Activated CD4-positive, alpha-beta T cell treated with anti-CD3 and anti-CD28 coated beads, Interleukin-2, amount 10 ng/mL, durations not matched to agents 7 days and 5 days (primary cell): ENCODE measurements around the gene GABBR2. TPM values are rescaled to one million over a fixed set of nuclear protein-coding genes. Genes with fewer than 3 reads are reported as not detected.
A peak's percentile ranks its signal among the peaks of the same experiment; 100 is the strongest.
"Not testable (repeated sequence)": the region's sequence is repeated elsewhere in the genome, so short reads cannot be mapped to it uniquely, and the experiment has no call there.

Experiments
- CTCF ChIA-PET: fragments of 350-600 bp; sonication (Branson Sonifier 250); formaldehyde crosslinking; loops from one replicate; lab custom pipeline; 2021; ENCODE audit warnings: antibody characterized with exemption; lab: Charles Lee
- POLR2A ChIA-PET: fragments of 350-600 bp; sonication (Branson Sonifier 250); formaldehyde crosslinking; loops from one replicate; lab custom pipeline; 2021; ENCODE audit warnings: antibody characterized with exemption; lab: Charles Lee
- DNase-seq: peaks from one replicate; pipeline ENCODE4 v3.0.0-alpha.2; 2020
- H3K27ac Mint-ChIP-seq: one replicate; pipeline ENCODE4 v1.8.0; 2021; ENCODE audit warnings: mild to moderate bottlenecking, moderate library complexity, mixed read lengths
- H3K27me3 Mint-ChIP-seq: one replicate; pipeline ENCODE4 v1.8.0; 2021; ENCODE audit warnings: mixed read lengths
- H3K36me3 Mint-ChIP-seq: one replicate; pipeline ENCODE4 v1.8.0; 2021; ENCODE audit warnings: low read depth, mixed read lengths
- H3K4me1 Mint-ChIP-seq: one replicate; pipeline ENCODE4 v1.8.0; 2021; ENCODE audit warnings: mixed read lengths
- H3K4me3 Mint-ChIP-seq: one replicate; pipeline ENCODE4 v1.8.0; 2021; ENCODE audit warnings: mild to moderate bottlenecking, moderate library complexity, mixed read lengths
- H3K9me3 Mint-ChIP-seq: one replicate; pipeline ENCODE4 v1.8.0; 2021; ENCODE audit warnings: mixed read lengths
- total RNA-seq, 2 experiments: library from RNA; stranded (reverse); gene quantifications; one replicate each; pipeline ENCODE4 v1.2.3, GENCODE V29; 2021

Gene GABBR2
- total RNA-seq, 2 experiments from 2014 or later, result not detected

DNA sequence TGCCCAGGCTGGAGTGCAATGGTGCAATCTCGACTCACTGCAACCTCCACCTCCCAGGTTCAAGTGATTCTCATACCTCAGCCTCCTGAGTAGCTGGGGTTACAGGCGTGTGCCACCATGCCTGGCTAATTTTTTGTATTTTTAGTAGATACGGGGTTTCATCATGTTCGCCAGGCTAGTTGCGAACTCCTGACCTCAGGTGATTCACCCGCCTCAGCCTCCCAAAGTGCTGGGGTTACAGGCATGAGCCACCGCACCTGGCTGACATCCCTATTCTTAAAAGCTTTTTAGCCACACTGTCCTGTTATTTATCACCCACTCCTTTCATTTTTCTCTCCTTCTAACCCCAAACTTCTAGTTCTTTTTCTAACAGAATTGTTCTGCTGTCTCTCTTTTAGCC lies 425.6 kb downstream of the GABBR2 start:
- H3K27me3 Mint-ChIP-seq, result peaks cover 19% of the 10 kb centered on the region
- POLR2A ChIA-PET, DNase-seq, H3K9me3 Mint-ChIP-seq, H3K36me3 Mint-ChIP-seq, H3K4me1 Mint-ChIP-seq, H3K4me3 Mint-ChIP-seq, H3K27ac Mint-ChIP-seq: not testable (repeated sequence)
- CTCF ChIA-PET, result interaction anchor here (0.7 to 1.0 kb wide), 3 partner anchors 15 to 357 kb away, joined by 3 to 5 read pairs (median 5); no protein-coding TSS in a partner anchor

DNA sequence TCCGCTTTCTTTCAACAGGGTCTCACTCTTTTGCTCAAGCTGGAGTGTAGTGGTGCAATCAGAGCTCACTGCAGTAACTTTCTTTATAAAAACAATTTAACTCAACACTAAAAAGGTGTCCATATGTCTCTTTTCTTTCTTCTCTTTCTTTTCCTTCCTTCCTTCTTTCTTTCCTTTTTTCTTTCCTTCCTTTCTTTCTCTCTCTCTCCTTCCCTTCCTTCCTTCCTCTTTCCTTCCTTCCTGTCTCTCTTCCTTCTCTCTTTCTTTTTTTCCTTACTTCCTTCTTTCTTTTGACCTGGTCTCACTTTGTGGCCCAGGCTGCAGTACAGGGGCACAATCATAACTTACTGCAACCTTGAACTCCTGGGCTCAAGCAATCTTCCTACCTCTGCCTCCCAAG lies 427.5 kb downstream of the GABBR2 start:
- ChIA-PET CTCF (no interaction called here), POLR2A (no interaction called here)
- Mint-ChIP-seq H3K9me3 (no peaks in the 10 kb centered on the region), H3K27ac (no peak overlapping the region), H3K27me3 (peaks cover 27% of the 10 kb centered on the region), H3K4me3 (no peak overlapping the region), H3K36me3 (no peaks in the 10 kb centered on the region), H3K4me1 (no peaks in the 10 kb centered on the region)
- DNase-seq, result no peak

DNA sequence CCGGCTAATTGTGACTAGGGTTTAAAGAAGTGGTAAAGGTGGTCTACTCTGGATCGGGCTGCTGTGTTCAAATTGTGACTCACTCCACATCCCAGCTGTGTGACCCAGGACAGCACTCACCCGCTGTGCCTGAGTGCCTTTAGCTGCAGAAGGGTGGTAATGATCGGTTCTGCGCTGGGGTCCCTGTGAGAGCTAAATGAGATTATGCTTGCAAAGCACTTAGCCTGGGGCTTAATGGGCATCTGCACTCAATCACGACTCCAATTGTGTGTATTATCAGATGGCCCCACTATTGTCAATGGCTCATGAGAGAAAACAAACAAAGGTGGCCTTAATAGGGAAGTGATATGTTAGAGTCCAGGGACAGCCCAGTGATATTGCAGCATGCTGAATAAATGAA lies 428.2 kb downstream of the GABBR2 start:
- H3K4me3 Mint-ChIP-seq, result no peak overlapping the region
- peaks cover 28% of the 10 kb centered on the region for H3K27me3 Mint-ChIP-seq
- no peaks in the 10 kb centered on the region for H3K36me3 Mint-ChIP-seq
- no peaks in the 10 kb centered on the region for H3K9me3 Mint-ChIP-seq
- no peaks in the 10 kb centered on the region for H3K4me1 Mint-ChIP-seq
- POLR2A ChIA-PET, result no interaction called here
- CTCF ChIA-PET, result no interaction called here
- no peak overlapping the region for H3K27ac Mint-ChIP-seq
- DNase-seq, result no peak

DNA sequence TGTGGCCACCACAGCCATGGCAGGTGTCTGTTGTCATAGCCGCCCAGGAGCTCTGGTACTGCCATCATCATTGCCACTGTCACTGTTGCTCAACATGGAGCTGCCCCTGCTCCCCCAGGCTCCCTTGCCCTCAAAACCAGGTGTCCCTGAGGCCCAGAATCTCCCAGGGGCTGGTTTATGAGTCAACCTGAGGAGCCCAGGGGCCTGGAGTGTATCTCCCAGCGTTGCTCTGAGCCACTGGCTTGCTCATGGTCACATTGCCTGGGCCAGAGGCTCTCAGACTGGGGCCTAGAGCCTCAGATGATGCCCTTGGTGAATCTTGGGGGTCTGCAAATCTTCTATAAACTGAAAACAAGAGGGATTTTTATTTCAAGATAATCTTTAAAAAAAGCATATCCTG lies 428.6 kb downstream of the GABBR2 start:
- Mint-ChIP-seq H3K27ac (no peak overlapping the region), H3K27me3 (peaks cover 29% of the 10 kb centered on the region), H3K36me3 (no peaks in the 10 kb centered on the region), H3K4me3 (no peak overlapping the region), H3K9me3 (no peaks in the 10 kb centered on the region), H3K4me1 (no peaks in the 10 kb centered on the region)
- ChIA-PET POLR2A (no interaction called here), CTCF (no interaction called here)
- DNase-seq, result no peak

DNA sequence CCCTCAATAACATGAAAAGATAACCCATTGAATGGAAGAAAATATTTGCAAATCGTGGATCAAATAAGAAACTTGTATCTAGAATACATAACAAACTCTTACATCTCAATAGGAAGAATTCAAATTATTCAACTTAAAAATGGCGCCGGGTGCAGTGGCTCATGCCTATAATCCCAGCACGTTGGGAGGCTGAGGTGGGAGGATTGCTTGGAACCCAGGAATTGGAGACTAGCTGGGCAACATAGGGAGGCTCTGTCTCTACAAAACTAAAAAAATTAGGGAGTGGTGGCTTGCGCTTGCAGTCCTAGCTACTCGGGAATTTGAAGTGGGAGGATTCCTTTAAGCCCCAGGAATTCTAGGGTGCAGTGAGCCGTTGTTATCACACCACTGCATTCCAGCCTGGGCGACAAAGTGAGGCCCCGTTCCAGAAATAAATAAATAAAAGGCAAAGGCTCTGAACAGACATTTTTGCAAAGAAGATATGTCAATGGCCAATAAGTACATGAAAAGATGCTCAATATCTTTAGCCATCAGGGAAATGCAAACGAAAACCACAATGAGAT lies 431.7 kb downstream of the GABBR2 start:
- peaks cover 30% of the 10 kb centered on the region for H3K27me3 Mint-ChIP-seq
- ChIA-PET CTCF (interaction anchor here (1.3 to 1.4 kb wide), 2 partner anchors 8 to 14 kb away, joined by 3 read pairs; no protein-coding TSS in a partner anchor), POLR2A (no interaction called here)
- H3K9me3 Mint-ChIP-seq, result no peaks in the 10 kb centered on the region
- no peaks in the 10 kb centered on the region for H3K4me1 Mint-ChIP-seq
- DNase-seq, result no peak
- no peak overlapping the region for H3K4me3 Mint-ChIP-seq
- H3K27ac Mint-ChIP-seq, result no peak overlapping the region
- H3K36me3 Mint-ChIP-seq, result no peaks in the 10 kb centered on the region

DNA sequence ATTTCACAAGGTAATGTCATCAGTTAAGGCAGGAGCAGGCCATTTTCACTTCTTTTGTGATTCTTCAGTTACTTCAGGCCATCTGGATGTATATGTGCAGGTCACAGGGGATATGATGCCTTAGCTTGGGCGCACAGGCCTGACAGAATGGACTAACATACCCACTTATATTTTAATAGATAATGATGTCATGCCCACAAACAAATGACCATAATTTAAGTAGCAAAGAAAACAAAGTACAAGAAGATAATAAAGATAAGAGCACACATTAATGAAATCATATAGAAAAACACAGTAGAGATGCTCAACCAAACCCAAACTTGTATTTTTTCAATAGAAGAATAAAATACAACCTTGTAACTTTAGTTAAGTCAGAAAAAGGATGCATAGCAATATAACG lies 433.6 kb downstream of the GABBR2 start:
- no peak overlapping the region for H3K4me3 Mint-ChIP-seq
- H3K9me3 Mint-ChIP-seq, result no peaks in the 10 kb centered on the region
- no peak for DNase-seq
- no peak overlapping the region for H3K27ac Mint-ChIP-seq
- no peaks in the 10 kb centered on the region for H3K4me1 Mint-ChIP-seq
- H3K27me3 Mint-ChIP-seq, result peaks cover 27% of the 10 kb centered on the region
- CTCF ChIA-PET, result no interaction called here
- POLR2A ChIA-PET, result no interaction called here
- no peaks in the 10 kb centered on the region for H3K36me3 Mint-ChIP-seq

DNA sequence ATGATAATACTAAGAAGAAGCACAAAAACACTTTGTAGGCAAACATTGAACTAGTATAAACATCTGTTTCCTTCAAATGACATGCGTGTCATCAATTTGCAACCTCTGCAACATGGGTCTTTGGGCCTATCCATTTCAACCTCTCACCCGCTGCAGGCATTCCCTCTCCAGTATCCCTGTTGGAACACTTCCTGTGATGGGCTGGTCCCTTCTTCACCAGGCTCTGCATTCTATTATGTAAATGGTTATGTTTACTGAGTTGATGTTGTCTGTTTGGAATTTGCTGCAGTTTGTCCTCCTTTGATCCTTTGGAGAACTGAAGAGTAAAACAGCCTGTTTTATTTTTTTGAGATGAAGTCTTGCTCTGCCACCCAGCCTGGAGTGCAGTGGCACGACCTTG lies 436.7 kb downstream of the GABBR2 start:
- Mint-ChIP-seq H3K4me3 (no peak overlapping the region), H3K27me3 (peaks cover 26% of the 10 kb centered on the region), H3K27ac (no peak overlapping the region), H3K9me3 (no peaks in the 10 kb centered on the region), H3K36me3 (no peaks in the 10 kb centered on the region), H3K4me1 (no peaks in the 10 kb centered on the region)
- POLR2A ChIA-PET, result no interaction called here
- no peak for DNase-seq
- CTCF ChIA-PET, result interaction anchor here (0.6 kb wide), 1 partner anchor 222 kb away, joined by 3 read pairs; no protein-coding TSS in a partner anchor

DNA sequence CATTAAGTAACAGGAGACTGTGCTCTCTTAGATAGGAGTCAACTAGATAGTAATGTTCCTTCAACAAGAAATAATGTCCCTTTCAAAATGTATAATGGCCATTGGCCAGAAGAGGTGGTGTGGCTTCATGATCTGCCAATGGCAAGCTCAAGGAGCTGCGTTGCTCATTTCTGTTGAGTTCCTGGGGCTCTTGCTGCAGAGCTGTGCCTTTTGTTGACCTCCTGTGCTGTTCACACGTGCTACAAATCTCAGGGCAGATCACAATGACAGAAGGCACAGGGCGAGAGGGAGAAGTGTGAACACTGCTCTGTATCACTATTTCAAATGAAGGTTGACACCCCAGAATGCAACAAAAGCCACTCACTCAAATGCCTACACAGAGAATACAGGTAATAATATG lies 437.3 kb downstream of the GABBR2 start:
- H3K36me3 Mint-ChIP-seq, result no peaks in the 10 kb centered on the region
- H3K27me3 Mint-ChIP-seq, result peaks cover 22% of the 10 kb centered on the region
- no peaks in the 10 kb centered on the region for H3K9me3 Mint-ChIP-seq
- no peak overlapping the region for H3K27ac Mint-ChIP-seq
- no peaks in the 10 kb centered on the region for H3K4me1 Mint-ChIP-seq
- no peak for DNase-seq
- POLR2A ChIA-PET, result no interaction called here
- no peak overlapping the region for H3K4me3 Mint-ChIP-seq
- CTCF ChIA-PET, result interaction anchor here (0.6 kb wide), 1 partner anchor 222 kb away, joined by 3 read pairs; no protein-coding TSS in a partner anchor

DNA sequence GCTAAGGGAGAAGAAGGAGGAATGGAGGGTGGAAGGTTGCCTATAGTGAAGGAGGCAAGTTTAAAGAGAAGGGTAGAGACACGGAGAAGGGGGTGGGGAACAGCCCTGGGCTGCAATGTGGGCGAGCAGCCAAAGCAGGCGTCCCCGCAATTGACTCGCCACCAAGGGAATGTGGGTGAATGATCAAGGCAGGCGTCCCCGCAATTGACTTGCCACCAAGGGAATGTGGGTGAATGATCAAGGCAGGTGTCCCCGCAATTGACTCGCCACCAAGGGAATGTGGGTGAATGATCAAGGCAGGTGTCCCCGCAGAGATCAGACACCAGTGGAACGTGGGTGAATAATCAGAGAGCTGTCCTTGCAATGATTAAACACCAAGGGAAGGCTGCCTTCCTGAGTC lies 438.5 kb downstream of the GABBR2 start:
- H3K36me3 Mint-ChIP-seq, H3K9me3 Mint-ChIP-seq, H3K4me1 Mint-ChIP-seq, DNase-seq, CTCF ChIA-PET, H3K27ac Mint-ChIP-seq, H3K4me3 Mint-ChIP-seq: not testable (repeated sequence)
- H3K27me3 Mint-ChIP-seq, result peaks cover 17% of the 10 kb centered on the region
- POLR2A ChIA-PET, result interaction anchor here (0.6 kb wide), 1 partner anchor 213 kb away, joined by 4 read pairs; no protein-coding TSS in a partner anchor

DNA sequence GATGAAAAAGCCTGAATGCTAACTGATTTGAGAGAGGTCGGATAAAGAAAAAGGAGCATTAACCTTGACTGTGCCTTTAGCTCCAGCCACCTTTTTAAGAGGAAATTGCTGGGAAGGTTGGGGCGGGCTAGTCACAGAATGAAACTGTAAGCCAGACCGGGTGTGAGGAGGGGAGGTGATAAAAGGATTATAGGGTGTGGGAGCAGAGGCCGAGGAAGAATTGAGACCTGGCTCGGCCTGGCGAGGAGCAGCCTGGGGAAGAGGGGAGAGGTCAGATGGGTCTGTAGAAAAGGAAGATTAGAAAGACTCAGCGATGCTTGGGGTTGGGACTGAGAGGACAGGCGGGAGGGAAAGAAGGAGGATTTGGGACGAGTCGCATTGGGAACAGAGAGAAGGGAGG lies 439.1 kb downstream of the GABBR2 start:
- H3K36me3 Mint-ChIP-seq, H3K9me3 Mint-ChIP-seq, CTCF ChIA-PET, DNase-seq, H3K27ac Mint-ChIP-seq, H3K4me1 Mint-ChIP-seq, H3K4me3 Mint-ChIP-seq, POLR2A ChIA-PET: not testable (repeated sequence)
- peaks cover 21% of the 10 kb centered on the region for H3K27me3 Mint-ChIP-seq

DNA sequence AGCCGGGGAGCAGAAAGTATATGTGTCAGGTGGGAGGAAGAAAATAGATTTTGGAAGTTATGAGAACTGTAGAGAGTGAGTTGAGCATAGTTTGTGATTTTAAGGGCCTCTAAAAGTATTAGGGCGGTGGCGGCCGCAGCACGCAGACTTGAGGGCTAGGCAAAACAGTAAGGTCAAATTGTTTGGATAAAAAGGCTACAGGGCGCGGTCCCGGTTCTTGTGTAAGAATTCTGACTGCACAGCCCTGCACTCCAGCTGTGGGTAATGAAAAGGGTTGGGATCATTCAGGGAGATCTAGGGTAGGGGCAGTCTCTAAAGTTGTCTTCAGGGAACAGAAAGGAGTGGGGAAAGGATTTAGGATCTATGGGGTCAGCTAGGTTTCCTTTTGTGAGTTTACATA lies 441.2 kb downstream of the GABBR2 start:
- H3K27me3 Mint-ChIP-seq, result peaks cover 21% of the 10 kb centered on the region
- H3K9me3 Mint-ChIP-seq, POLR2A ChIA-PET, H3K36me3 Mint-ChIP-seq, H3K4me1 Mint-ChIP-seq, H3K4me3 Mint-ChIP-seq, CTCF ChIA-PET, DNase-seq, H3K27ac Mint-ChIP-seq: not testable (repeated sequence)

DNA sequence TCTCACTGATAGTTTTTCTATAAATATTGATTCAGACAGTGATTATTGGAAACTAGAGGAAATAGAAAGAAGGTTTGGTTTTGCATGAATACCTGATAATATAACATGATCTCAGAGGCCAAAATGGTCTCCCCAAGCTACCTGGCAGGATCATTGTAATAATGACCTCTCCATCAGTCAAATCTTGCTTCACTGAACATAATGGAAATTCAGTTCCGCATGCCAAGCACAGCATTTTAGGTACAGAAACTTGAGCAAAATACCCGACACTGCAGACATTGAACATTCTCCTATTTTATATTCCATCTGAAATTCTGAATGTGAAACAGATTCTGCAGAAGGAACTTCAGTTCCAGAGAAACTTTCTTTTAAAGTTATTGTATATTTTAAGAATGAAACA lies 444.2 kb downstream of the GABBR2 start:
- Mint-ChIP-seq H3K27ac (no peak overlapping the region), H3K4me1 (peaks cover 1% of the 10 kb centered on the region), H3K4me3 (no peak overlapping the region), H3K36me3 (no peaks in the 10 kb centered on the region), H3K9me3 (no peaks in the 10 kb centered on the region), H3K27me3 (peaks cover 4% of the 10 kb centered on the region)
- POLR2A ChIA-PET, result no interaction called here
- DNase-seq, result no peak
- CTCF ChIA-PET, result interaction anchor here (0.8 to 1.3 kb wide), 2 partner anchors 60 to 200 kb away, joined by 3 read pairs; no protein-coding TSS in a partner anchor

DNA sequence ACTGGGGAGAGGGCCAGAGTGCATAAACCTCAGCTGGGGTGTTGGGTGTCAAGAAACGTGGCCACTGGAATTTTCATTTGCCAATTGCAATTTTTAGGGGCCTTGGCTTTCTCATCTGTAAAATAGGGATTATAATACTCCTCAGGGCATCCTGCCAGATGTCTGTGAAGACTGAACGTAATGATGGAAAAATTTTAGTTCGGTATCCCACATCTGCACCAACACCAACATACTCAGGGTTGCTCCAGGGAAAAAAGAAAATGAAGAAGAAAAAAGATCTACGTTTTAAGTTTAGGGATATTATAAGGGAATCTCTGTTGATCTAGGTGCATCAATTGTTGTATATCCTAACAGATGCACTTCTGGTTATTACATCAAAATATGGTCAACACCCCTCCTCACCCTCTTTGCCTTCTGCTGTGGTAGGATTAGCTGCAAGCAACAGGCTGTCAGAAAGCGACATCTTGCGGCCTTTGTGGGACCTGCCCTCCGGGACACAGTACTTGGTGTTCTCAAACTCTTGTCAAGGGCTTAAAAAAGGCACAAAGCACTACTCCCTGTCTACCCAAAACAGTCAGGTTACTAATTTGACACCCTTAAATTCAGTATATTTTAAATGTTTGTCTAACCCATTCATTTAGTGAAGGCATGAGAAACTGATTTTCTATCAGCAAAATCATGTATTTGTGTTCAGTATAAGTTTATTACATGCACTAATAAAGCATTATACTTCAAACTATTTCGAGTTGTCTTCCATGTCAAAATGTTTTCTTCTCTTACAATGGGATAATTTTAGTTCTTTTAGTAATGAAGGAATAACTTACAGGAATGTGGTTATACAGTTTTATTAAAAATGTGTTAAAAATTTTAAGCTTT lies 445.0 kb downstream of the GABBR2 start:
- peaks cover 4% of the 10 kb centered on the region for H3K27me3 Mint-ChIP-seq
- ChIA-PET POLR2A (no interaction called here), CTCF (interaction anchor here (0.8 to 1.6 kb wide), 4 partner anchors 13 to 199 kb away, joined by 3 to 4 read pairs (median 3); no protein-coding TSS in a partner anchor)
- no peaks in the 10 kb centered on the region for H3K9me3 Mint-ChIP-seq
- H3K4me3 Mint-ChIP-seq, result no peak overlapping the region
- peak; percentile 91 for DNase-seq
- H3K27ac Mint-ChIP-seq, result no peak overlapping the region
- H3K4me1 Mint-ChIP-seq, result peaks cover 1% of the 10 kb centered on the region
- H3K36me3 Mint-ChIP-seq, result no peaks in the 10 kb centered on the region
